Thoracic aorta (tissue), 2 donors: ENCODE results near the gene QDPR. TPM values are rescaled to one million over a fixed set of nuclear protein-coding genes. Genes with fewer than 3 reads are reported as not detected.

Experiments used
- ATAC-seq: fragments of 150-250 bp; one replicate; pipeline ENCODE4 v1.8.0; 2017; ENCODE audit warnings: low read depth; ENCODE audit not compliant: insufficient number of reproducible peaks, low FRiP score
- DNase-seq: peaks from one replicate; pipeline ENCODE4 v3.0.0-alpha.2; 2020; ENCODE audit warnings: low spot score
- H3K27ac ChIP-seq, 2 donors: fragments of 200-600 bp; sonication (generic); 1 replicate in 1 of 2; 2 replicates in 1 of 2; pipeline ENCODE4 v1.5.1; 2016; ENCODE audit warnings: mild to moderate bottlenecking in 2 of 2, moderate library complexity in 2 of 2
- H3K27me3 ChIP-seq: fragments of 200-600 bp; sonication (generic); replicated peaks from 2 replicates; pipeline ENCODE4 v1.6.0; 2016; ENCODE audit warnings: mild to moderate bottlenecking; ENCODE audit not compliant: insufficient read depth
- H3K36me3 ChIP-seq: fragments of 200-600 bp; sonication (generic); one replicate; pipeline ENCODE4 v1.5.1; 2016
- H3K4me1 ChIP-seq, 2 donors: fragments of 200-600 bp; sonication (generic); 1 replicate in 1 of 2; 2 replicates in 1 of 2; pipeline versions ENCODE4 v1.5.1 to v1.6.0; 2016; ENCODE audit warnings: low read depth in 2 of 2, mild to moderate bottlenecking in 1 of 2; ENCODE audit not compliant: control insufficient read depth in 1 of 2
- H3K4me3 ChIP-seq: fragments of 200-600 bp; sonication (generic); 2 replicates; pipeline ENCODE4 v1.5.1; 2016; ENCODE audit warnings: mild to moderate bottlenecking
- H3K9me3 ChIP-seq: fragments of 200-600 bp; sonication (generic); 2 replicates; pipeline ENCODE4 v1.5.1; 2016
- CTCF ChIP-seq: fragments of 200-600 bp; sonication (generic); IDR thresholded peaks from one replicate; pipeline ENCODE4 v1.5.1; 2019; ENCODE audit warnings: antibody characterized with exemption
- total RNA-seq, 2 donors: library from RNA; depleted of rRNA; stranded (reverse); fragments of >200 nt; gene quantifications; one replicate each; pipeline versions ENCODE4 v1.1.0 to v1.2.3, GENCODE V29; 2016

QDPR gene
- total RNA-seq, 2 donors from 2014 or later: 9.0 to 10.7 TPM

GRCh38 chr4:17558941-17559708 is 47.2 kb upstream of the QDPR start:
- H3K9me3 ChIP-seq: no peaks in the 10 kb centered on the region
- DNase-seq (no peak), ATAC-seq (no peak)
- H3K27ac ChIP-seq: no peak overlapping the region
- no peak overlapping the region for H3K4me3 ChIP-seq
- TF ChIP-seq CTCF: no peak
- no peaks in the 10 kb centered on the region for H3K27me3 ChIP-seq
- H3K36me3 ChIP-seq: no peaks in the 10 kb centered on the region
- no peaks in the 10 kb centered on the region for H3K4me1 ChIP-seq

GRCh38 chr4:17557880-17558279 is 46.0 kb upstream of the QDPR start:
- Histone ChIP-seq H3K27ac (no peak overlapping the region), H3K4me1 (no peaks in the 10 kb centered on the region), H3K27me3 (no peaks in the 10 kb centered on the region), H3K36me3 (no peaks in the 10 kb centered on the region), H3K4me3 (no peak overlapping the region), H3K9me3 (no peaks in the 10 kb centered on the region)
- TF ChIP-seq CTCF: no peak
- no peak for ATAC-seq
- no peak for DNase-seq

- H3K9me3 ChIP-seq: no peaks in the 10 kb centered on the region
Observed at GRCh38 chr4:17556498-17556897, 44.6 kb upstream of the QDPR start.

GRCh38 chr4:17554568-17554967 is 42.7 kb upstream of the QDPR start:
- Histone ChIP-seq H3K27ac (no peak overlapping the region), H3K27me3 (no peaks in the 10 kb centered on the region), H3K36me3 (no peaks in the 10 kb centered on the region), H3K4me3 (no peak overlapping the region), H3K4me1 (no peaks in the 10 kb centered on the region), H3K9me3 (no peaks in the 10 kb centered on the region)
- no peak for TF ChIP-seq CTCF
- DNase-seq (no peak), ATAC-seq (no peak)

More at GRCh38 chr4:17556498-17556897, 44.6 kb upstream of the QDPR start:
- ATAC-seq (no peak), DNase-seq (no peak)
- H3K4me3 ChIP-seq: no peak overlapping the region
- no peak overlapping the region for H3K27ac ChIP-seq
- no peaks in the 10 kb centered on the region for H3K36me3 ChIP-seq
- no peaks in the 10 kb centered on the region for H3K4me1 ChIP-seq
- TF ChIP-seq CTCF: no peak
- no peaks in the 10 kb centered on the region for H3K27me3 ChIP-seq

- no peak for DNase-seq
- no peak for TF ChIP-seq CTCF
Observed at GRCh38 chr4:17552427-17552826, 40.5 kb upstream of the QDPR start.

More at GRCh38 chr4:17552427-17552826, 40.5 kb upstream of the QDPR start:
- no peaks in the 10 kb centered on the region for H3K4me1 ChIP-seq
- H3K36me3 ChIP-seq: no peaks in the 10 kb centered on the region
- H3K9me3 ChIP-seq: no peaks in the 10 kb centered on the region
- no peaks in the 10 kb centered on the region for H3K27me3 ChIP-seq
- no peak for ATAC-seq
- no peak overlapping the region for H3K27ac ChIP-seq
- H3K4me3 ChIP-seq: no peak overlapping the region
